Measurements from ENCODE around the gene ALDH3B2.

The ALDH3B2 gene

DNA sequence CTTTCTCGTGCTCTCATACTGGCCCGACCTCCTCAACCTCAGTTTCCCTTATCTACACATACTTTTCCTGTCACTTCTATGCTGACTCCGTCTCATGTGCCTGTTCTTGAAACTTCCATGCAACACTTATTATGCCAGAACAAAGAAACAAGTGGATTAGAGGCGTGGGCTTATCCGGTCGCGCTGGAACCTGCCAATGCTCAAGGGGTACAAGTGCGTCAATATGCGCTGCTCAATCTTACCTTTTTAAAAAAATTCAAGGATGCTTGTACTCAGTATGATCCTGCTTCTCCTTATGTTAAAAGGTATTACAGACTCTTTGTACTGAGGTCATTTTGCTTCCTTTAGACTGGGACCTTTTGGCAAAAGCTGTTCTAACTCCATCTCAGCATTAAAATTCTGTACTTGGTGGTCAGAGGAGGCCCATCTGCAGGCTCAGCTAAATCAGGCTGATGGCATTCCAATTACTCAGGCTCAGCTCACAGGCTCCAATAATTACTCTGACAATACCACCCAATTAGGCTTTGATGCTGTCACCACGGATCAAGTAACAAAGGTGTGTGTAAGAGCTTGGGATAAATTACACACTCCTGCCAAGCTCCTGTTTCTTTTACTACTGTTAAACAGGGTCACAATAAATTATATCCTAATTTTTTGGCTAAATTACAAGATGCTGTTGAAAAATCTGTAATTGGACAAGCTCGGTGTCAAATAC is 26.3 kb upstream of the ALDH3B2 start:
- Histone ChIP-seq H4K20me1 (ENCODE audit: control insufficient read depth, insufficient read depth, low read depth, low read length) (no peaks in the 10 kb centered on the region), H3K27me3 (ENCODE audit: control insufficient read depth, low read length) (no peaks in the 10 kb centered on the region), H3K4me2 (ENCODE audit: low read length) (no peak overlapping the region), H3K9me2 (replicated peaks; ENCODE audit: control insufficient read depth, low read length) (no peaks in the 10 kb centered on the region), H3K79me2 (ENCODE audit: control insufficient read depth, low read length) (no peaks in the 10 kb centered on the region), H3K4me3 (ENCODE audit: low read length) (no peak overlapping the region), H3K9me3 (ENCODE audit: control insufficient read depth, insufficient read depth, low read length) (no peaks in the 10 kb centered on the region; the same call in 1 of the 2 replicates), H3K36me3 (ENCODE audit: control insufficient read depth, low read length) (no peaks in the 10 kb centered on the region), H3K4me1 (ENCODE audit: control insufficient read depth, low read length) (peaks cover 9% of the 10 kb centered on the region), H3K27ac (ENCODE audit: low read depth, low read length) (no peak overlapping the region), H3F3A (ENCODE audit: control insufficient read depth, insufficient read depth) (no peaks in the 10 kb centered on the region)
- no peak for TF ChIP-seq EZH2phosphoT487 (IDR thresholded peaks at IDR 0.05; ENCODE audit: borderline replicate concordance, low read length)
- no peak for TF ChIP-seq CTCF (IDR thresholded peaks at IDR 0.05; ENCODE audit: low read depth, low read length, poor library complexity, severe bottlenecking)

GRCh38 chr11:67700141-67700540 is 25.7 kb upstream of the ALDH3B2 start:
- Histone ChIP-seq H3F3A (ENCODE audit: control insufficient read depth, insufficient read depth) (no peaks in the 10 kb centered on the region), H3K9me3 (ENCODE audit: control insufficient read depth, insufficient read depth, low read length) (no peaks in the 10 kb centered on the region; the same call in 1 of the 2 replicates), H3K79me2 (ENCODE audit: control insufficient read depth, low read length) (no peaks in the 10 kb centered on the region), H3K4me3 (ENCODE audit: low read length) (no peak overlapping the region), H3K4me2 (ENCODE audit: low read length) (no peak overlapping the region), H3K4me1 (ENCODE audit: control insufficient read depth, low read length) (peaks cover 9% of the 10 kb centered on the region), H4K20me1 (ENCODE audit: control insufficient read depth, insufficient read depth, low read depth, low read length) (no peaks in the 10 kb centered on the region), H3K27ac (ENCODE audit: low read depth, low read length) (no peak overlapping the region), H3K27me3 (ENCODE audit: control insufficient read depth, low read length) (no peaks in the 10 kb centered on the region), H3K36me3 (ENCODE audit: control insufficient read depth, low read length) (no peaks in the 10 kb centered on the region), H3K9me2 (replicated peaks; ENCODE audit: control insufficient read depth, low read length) (no peaks in the 10 kb centered on the region)
- TF ChIP-seq EZH2phosphoT487 (IDR thresholded peaks at IDR 0.05; ENCODE audit: borderline replicate concordance, low read length), result no peak
- TF ChIP-seq CTCF (IDR thresholded peaks at IDR 0.05; ENCODE audit: low read depth, low read length, poor library complexity, severe bottlenecking), result no peak

- no peaks in the 10 kb centered on the region for H3K27me3 ChIP-seq (ENCODE audit: control insufficient read depth, low read length)
- no peaks in the 10 kb centered on the region for H3K9me2 ChIP-seq (replicated peaks; ENCODE audit: control insufficient read depth, low read length)
- no peak overlapping the region for H3K4me2 ChIP-seq (ENCODE audit: low read length)
- H3K27ac ChIP-seq (ENCODE audit: low read depth, low read length), result no peak overlapping the region
- H3K4me1 ChIP-seq (ENCODE audit: control insufficient read depth, low read length), result peaks cover 9% of the 10 kb centered on the region
- H3F3A ChIP-seq (ENCODE audit: control insufficient read depth, insufficient read depth), result no peaks in the 10 kb centered on the region
- H3K36me3 ChIP-seq (ENCODE audit: control insufficient read depth, low read length), result no peaks in the 10 kb centered on the region
- no peaks in the 10 kb centered on the region; the same call in 1 of the 2 replicates for H3K9me3 ChIP-seq (ENCODE audit: control insufficient read depth, insufficient read depth, low read length)
- H3K4me3 ChIP-seq (ENCODE audit: low read length), result no peak overlapping the region
- TF ChIP-seq CTCF (IDR thresholded peaks at IDR 0.05; ENCODE audit: low read depth, low read length, poor library complexity, severe bottlenecking) (no peak), EZH2phosphoT487 (IDR thresholded peaks at IDR 0.05; ENCODE audit: borderline replicate concordance, low read length) (no peak)
- no peaks in the 10 kb centered on the region for H3K79me2 ChIP-seq (ENCODE audit: control insufficient read depth, low read length)
- H4K20me1 ChIP-seq (ENCODE audit: control insufficient read depth, insufficient read depth, low read depth, low read length), result no peaks in the 10 kb centered on the region
These were observed 25.1 kb upstream of the ALDH3B2 start for GRCh38 chr11:67699521-67699920.

Measured in DOHH2 (cell line).